GM19351 (cell line): Measurements from ENCODE around the gene WDR82.
A peak's percentile ranks its signal among the peaks of the same experiment; 100 is the strongest.

Experiments
- ATAC-seq: cut with Tn5 transposase; IDR thresholded peaks from one replicate; pipeline ENCODE4 v1.9.1; 2021; ENCODE audit warnings: mild to moderate bottlenecking, moderate library complexity; ENCODE audit not compliant: unreplicated experiment

WDR82 gene

GRCh38 chr3:52257911-52258310 lies 20.5 kb downstream of the WDR82 start:
- no peak for ATAC-seq

GRCh38 chr3:52256622-52257021 lies 21.8 kb downstream of the WDR82 start:
- ATAC-seq: no peak

GRCh38 chr3:52256159-52256558 lies 22.3 kb downstream of the WDR82 start:
- ATAC-seq: no peak

- ATAC-seq: no peak
These were observed 23.8 kb downstream of the WDR82 start for GRCh38 chr3:52254608-52255007.

DNA sequence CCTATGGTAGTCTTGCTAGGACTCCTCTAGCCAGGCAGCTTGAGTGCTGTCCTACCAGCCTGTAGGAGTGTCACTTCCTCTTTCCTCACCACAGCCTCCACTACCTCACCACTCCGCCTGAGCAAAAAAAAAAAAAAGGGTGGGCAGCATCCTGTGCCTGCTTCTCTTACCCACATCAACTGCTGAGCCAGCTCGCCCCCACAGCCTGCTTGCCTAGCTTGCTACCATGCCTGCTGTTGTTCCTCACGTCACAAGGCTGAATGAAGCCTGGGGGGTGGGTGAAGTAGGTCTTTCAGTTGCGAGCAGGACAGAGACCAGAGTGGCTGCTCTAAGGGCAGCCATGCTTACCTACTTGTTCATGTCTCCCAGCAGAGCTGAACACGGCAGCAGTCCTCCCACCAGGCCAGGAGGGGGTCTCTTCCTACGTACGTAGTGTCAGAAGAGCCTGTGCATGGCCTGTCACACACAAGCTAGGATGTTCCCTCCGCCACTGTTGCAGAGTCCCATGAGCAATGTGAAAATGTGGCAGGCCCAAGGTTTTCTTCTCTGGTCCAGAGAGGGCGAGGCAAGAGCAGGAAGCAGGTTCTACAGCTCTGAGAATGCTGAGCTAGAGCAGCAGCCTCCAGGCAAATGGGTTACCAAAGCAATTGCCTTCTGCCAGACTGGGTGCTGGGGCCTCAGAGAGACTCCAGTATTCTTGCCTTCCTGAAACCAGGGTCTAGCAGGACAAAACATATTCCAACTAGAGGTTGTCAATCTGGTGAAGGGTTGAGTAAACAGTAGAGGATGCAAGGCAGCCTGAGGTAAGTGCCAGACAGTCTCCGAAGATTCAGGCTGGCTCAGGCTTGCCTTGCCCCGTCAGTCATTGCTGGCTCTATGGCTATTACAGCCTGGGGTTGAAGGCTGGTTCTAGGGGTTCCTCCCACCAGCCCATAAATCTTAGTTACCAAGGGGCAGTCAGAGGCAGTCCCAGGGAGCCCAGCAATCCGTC lies 24.8 kb downstream of the WDR82 start:
- peak; percentile 93 for ATAC-seq

DNA sequence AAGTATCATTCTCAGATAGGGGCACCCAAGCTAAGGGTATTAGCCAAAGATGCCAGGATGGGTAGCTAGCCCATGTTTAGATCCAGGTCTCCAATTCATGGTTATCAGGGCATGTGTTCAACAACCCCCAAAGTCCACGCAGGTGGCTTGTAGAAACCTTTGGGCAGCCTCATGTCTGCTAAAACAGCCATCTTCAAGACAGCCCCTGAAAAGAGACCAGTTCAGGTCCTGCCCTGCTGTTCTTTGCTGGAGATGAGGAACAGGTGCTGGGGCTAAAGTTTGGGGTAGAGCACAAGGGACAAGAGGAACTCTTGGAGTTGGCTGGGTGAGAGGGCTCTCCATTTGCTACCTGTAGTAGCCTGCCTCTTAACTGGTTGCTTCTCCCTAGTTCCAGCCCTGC lies 28.3 kb downstream of the WDR82 start:
- ATAC-seq: no peak

GRCh38 chr3:52249683-52250082 lies 28.8 kb downstream of the WDR82 start:
- ATAC-seq: no peak

DNA sequence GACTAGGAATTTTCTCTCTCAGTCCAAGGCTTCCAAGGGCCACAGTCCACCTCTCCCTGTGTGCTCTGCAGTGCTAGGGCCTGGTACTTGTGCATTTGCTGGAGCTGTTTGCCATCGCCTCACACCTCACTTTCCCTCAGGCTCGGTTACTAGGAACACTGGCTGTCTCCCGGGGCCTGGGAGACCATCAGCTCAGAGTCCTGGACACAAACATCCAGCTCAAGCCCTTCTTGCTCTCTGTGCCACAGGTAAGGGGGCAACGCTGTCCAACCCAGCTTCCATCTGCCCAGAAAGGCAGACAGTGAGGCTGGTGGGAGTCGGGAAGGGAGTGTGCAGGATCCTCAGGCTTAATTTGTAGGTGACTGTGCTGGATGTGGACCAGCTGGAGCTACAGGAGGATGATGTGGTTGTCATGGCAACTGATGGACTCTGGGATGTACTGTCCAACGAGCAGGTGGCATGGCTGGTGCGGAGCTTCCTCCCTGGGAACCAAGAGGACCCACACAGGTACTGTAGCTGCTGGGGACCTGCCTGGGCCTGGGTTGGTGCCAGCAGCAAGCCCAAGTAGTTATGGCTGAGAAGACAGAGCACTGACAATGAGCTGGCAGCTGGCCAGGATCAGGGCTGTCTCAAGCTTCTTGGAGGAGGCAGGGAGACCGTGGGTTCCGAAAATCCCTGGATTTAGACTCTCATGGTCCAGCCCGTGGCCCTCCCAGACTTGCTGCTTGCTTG lies 29.5 kb downstream of the WDR82 start:
- no peak for ATAC-seq

- ATAC-seq: no peak
These were observed 30.3 kb downstream of the WDR82 start for GRCh38 chr3:52248165-52248541.

- no peak for ATAC-seq
These were observed 30.9 kb downstream of the WDR82 start for GRCh38 chr3:52247409-52248164.

DNA sequence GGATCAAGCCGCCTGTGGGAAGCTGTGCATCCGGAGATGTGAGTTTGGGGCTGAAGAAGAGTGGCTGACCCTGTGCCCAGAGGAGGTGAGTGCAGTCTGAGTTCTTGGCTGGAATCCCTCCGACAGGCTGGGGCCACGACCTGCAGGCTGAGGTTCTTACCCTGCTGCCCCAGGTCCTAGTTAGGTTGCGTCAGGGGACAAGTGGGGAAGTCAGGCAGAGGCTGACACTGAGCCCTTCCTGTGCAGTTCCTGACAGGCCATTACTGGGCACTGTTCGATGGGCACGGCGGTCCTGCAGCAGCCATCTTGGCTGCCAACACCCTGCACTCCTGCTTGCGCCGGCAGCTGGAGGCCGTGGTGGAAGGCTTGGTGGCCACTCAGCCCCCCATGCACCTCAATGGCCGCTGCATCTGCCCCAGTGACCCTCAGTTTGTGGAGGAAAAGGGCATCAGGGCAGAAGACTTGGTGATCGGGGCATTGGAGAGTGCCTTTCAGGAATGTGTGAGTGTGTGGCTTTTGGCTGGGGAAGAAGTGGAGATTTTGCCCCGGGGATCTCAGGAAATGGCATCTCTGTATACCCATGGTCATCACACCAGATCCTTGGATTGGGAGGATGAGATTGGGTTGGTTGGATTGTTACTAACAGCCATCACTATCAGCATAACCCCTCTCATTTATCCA lies 31.6 kb downstream of the WDR82 start:
- ATAC-seq: no peak

DNA sequence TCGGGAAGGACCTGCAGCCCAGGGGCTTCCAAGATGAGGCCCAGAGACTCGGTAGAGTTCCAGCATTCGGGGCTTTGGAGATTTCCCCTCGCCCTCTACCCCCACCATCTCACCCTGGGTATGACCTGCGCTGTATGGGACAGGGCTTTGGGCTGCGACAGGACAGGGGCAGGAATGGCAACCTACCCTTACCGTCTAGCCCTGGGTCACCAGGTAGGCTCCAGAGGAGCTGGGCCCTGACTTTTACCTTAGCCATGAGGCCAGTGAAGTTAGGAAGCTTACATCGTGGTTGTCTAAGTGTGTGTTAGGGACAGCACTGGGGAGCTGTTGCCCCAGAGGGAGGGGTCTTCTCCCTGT lies 32.2 kb downstream of the WDR82 start:
- no peak for ATAC-seq

DNA sequence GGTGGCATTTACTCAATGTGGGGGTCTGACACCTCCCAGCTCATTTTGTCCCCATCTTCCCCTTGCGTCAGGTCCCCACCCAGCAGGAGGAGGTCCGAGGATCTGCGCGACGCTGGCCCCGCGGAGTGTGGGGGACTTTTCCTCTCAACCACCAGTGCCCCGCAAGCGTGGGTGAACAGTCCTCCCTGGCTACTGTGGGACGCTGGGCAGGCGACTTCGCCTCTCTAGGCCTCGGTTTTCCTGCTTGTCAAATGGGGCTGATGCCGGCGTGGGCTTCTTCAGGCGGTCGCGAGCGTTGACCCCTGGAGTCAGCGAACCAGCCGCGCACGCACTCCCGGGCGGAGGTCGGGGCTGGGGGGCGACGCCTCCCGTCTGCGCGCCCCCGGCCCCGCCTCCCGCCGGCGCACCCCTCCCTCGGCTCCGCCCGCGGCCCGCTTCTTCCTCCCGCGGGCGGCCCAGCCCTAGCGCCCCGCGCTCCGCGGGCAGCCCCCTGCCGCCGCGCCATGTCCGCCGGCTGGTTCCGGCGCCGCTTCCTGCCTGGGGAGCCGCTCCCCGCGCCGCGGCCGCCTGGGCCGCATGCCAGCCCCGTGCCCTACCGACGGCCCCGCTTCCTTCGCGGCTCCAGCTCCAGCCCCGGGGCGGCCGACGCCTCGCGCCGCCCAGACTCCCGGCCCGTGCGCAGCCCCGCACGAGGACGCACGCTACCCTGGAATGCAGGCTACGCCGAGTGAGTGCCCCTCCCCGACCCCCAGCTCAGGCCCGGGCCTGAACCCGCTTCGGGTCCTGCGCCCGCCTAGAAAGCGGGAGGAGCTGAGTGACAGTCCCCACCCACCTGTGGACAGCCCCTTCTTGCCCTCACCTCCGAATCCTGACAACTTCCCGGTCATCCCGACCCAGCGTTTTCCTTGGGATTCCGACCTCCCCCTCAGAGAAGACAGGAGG lies 32.9 kb downstream of the WDR82 start, which contains the start of gene PPM1M:
Gene PPM1M (plus strand): TSS at position 438 of the 942 bp plus-strand sequence. CDS start 66 bp downstream, at position 504.
- ATAC-seq: no peak

DNA sequence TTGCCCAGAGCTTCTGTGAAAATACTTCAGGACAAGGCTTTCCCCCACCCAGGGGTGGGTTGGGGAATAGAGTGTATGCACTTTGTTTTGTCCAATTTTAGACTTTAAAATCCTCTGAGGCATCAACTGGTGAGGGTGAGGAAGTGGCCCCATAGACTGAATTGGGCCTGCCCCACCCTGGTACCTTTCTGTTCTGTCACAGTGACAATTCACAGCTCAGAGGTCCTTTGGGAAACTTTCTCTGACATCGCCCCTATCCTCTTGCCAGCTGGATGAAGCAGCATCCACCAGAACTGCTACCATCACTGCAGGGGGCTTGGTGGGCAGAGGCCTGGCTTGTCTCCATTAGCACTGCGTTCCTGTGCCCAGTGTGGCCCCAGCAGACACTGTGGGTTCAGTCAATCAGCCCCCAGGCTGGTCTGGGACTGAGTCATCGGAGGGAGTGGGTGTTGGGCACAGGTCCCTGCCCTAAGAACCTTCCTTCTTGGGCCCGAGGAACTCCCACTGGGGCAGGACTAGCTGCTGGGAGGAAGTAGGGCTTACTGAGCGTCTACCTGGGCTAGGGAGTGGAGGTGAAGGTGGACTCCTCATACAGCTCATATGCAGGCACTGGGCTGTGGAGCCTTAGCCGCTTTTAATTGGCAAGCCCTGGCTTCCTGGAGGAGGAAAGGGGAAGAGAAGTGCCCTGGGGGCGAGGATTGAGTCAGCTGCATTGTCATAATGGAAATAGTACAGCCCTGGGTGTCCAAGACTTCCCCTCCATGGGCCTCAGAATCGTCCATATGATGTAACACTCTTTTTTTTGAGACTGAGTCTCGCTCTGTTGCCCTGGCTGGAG lies 34.4 kb downstream of the WDR82 start:
- peak; percentile 47 for ATAC-seq

GRCh38 chr3:52242039-52242438 lies 36.4 kb downstream of the WDR82 start:
- no peak for ATAC-seq

GRCh38 chr3:52240886-52241370 lies 37.5 kb downstream of the WDR82 start:
- no peak for ATAC-seq

DNA sequence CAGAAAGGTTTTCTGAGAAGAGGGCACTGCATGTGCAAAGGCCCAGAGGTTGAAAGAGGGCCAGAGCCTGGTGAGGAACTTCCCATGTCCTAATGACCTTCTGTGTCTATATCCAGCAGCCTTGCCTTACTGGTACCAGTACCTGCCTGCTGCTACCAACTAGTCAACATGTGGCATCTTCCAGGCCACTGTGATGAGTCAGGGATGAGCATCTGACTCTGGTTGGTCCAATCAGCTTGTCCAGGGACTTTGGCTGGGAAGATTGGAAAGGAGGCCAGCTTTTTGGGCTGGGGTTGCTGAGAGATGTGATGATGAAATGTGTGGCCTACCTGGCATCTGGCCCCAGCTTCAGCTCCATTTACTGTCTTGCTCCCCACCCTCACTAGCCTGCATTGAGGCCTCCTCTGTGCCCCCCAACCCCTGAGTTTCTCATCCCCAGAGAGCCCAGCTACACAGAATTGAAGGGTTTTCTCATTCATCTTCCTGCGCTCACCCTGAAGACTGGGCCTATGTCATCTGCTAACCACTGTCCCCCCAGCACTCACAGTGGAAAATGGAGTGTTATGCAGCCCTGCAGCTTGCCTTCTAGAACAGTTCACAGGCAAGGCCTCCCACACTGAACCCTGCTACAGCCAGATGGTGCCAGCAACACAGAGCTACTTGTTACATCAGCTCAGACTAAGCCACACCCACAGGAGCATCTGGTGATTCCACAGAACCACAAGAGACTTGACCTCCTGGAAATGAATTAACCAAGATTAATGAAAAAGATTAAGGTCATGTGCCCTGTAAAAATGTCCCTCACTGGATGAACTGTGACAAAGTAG lies 38.2 kb downstream of the WDR82 start:
- no peak for ATAC-seq
